LoVo (cell line): ENCODE results near the gene BMPER.

Experiments used
- DNase-seq: peaks from one replicate; pipeline ENCODE4 v3.0.0-alpha.2; 2016; ENCODE audit warnings: low spot score

The BMPER gene

GRCh38 chr7:34096198-34096651 is 190.9 kb downstream of the BMPER start:
- no peak for DNase-seq

GRCh38 chr7:34096777-34097176 is 191.4 kb downstream of the BMPER start:
- no peak for DNase-seq

- DNase-seq, result no peak
These were observed 195.3 kb downstream of the BMPER start for GRCh38 chr7:34100661-34101060.

GRCh38 chr7:34104115-34104514 is 198.8 kb downstream of the BMPER start:
- DNase-seq, result no peak

GRCh38 chr7:34104992-34105391 is 199.7 kb downstream of the BMPER start:
- no peak for DNase-seq

GRCh38 chr7:34107276-34107675 is 201.9 kb downstream of the BMPER start:
- DNase-seq, result no peak

- no peak for DNase-seq
These were observed 202.8 kb downstream of the BMPER start for GRCh38 chr7:34108165-34108564.

- DNase-seq, result no peak
These were observed 204.8 kb downstream of the BMPER start for GRCh38 chr7:34109936-34110780.

GRCh38 chr7:34111031-34111430 is 205.7 kb downstream of the BMPER start:
- no peak for DNase-seq

GRCh38 chr7:34115503-34115902 is 210.2 kb downstream of the BMPER start:
- no peak for DNase-seq

- no peak for DNase-seq
These were observed 212.2 kb downstream of the BMPER start for GRCh38 chr7:34117573-34117972.

- DNase-seq, result no peak
These were observed 216.0 kb downstream of the BMPER start for GRCh38 chr7:34121366-34121765.

- no peak for DNase-seq
These were observed 218.0 kb downstream of the BMPER start for GRCh38 chr7:34123316-34123715.

- DNase-seq, result no peak
These were observed 219.4 kb downstream of the BMPER start for GRCh38 chr7:34124765-34125164.

GRCh38 chr7:34128762-34129161 is 223.4 kb downstream of the BMPER start:
- no peak for DNase-seq

- no peak for DNase-seq
These were observed 225.4 kb downstream of the BMPER start for GRCh38 chr7:34130558-34131295.

GRCh38 chr7:34131371-34131770 is 226.0 kb downstream of the BMPER start:
- DNase-seq, result no peak

GRCh38 chr7:34133356-34133982 is 228.1 kb downstream of the BMPER start:
- DNase-seq, result no peak

GRCh38 chr7:34133983-34134782 is 228.8 kb downstream of the BMPER start:
- DNase-seq, result peak; percentile 64

- no peak for DNase-seq
These were observed 230.6 kb downstream of the BMPER start for GRCh38 chr7:34135924-34136323.

- no peak for DNase-seq
These were observed 231.4 kb downstream of the BMPER start for GRCh38 chr7:34136698-34137097.

GRCh38 chr7:34137176-34137575 is 231.8 kb downstream of the BMPER start:
- DNase-seq, result no peak
